G401.6 (cell line): ENCODE results near the gene ARHGAP33.

Source experiments
- FAIRE-seq: peaks from 2 replicates; lab custom pipeline; 2012; peaks lifted over from hg19 to GRCh38; lab: Jason Lieb, UNC

The ARHGAP33 gene

GRCh38 chr19:35775298-35776101 lies at the start of gene ARHGAP33:
ARHGAP33 (plus strand) TSS chr19:35775564; CDS start chr19:35775659, 95 bp downstream.
- peak; percentile 96 for FAIRE-seq

GRCh38 chr19:35727053-35727955 lies 48.1 kb upstream of the ARHGAP33 start:
- no peak for FAIRE-seq

DNA sequence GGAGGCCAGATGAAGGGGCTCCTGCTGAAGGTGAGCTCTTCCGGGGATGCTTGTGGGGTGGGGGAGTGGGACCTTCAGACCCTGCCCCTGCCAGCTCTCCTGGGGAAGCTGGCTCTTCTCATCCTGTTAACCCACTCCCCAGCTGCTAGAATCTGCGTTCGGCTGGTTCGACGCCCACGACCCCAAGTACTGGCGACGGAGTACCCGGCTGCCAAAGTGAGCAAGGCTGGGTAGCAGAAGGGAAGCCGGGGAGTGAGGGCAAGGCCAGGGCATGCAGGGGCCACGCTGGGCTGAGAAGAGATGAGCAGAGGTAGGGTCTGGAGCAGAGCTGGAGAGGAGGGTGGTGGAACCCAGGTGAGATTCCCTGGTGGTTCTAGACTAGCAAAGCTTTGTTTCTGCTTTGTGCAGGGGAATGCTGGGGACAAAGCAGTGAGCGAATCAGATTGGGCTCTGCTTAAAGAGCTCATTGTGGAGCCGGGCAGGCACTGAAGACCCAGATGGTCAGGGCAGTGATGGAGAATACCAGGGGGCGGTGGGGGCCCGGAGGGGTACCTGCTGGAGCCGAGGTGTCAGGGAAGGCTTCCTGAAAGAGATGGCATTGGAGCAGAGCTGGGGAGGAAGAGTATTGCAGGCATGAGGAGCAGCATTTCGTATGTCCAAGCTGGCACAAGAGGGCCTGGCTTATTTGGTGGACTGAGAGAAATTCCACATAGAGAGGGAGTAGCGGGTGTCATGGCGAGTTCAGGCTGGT lies 47.2 kb upstream of the ARHGAP33 start:
- FAIRE-seq = no peak

DNA sequence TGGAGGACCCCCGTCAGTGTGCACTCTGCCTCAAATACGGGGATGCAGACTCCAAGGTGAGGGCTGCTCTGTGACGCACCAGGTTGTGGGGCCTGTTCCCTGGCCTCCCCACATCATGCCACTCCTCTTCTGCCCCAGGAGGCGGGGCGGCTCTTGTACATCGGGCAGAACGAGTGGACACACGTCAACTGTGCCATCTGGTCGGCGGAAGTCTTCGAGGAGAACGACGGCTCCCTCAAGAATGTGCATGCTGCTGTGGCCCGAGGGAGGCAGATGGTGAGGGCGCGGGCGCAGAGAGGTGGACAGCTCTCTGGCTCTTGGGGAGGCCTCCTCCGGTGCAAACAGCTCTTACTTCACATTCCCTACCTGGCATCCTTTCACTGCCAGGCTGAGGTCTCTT lies 46.3 kb upstream of the ARHGAP33 start:
- FAIRE-seq = no peak

DNA sequence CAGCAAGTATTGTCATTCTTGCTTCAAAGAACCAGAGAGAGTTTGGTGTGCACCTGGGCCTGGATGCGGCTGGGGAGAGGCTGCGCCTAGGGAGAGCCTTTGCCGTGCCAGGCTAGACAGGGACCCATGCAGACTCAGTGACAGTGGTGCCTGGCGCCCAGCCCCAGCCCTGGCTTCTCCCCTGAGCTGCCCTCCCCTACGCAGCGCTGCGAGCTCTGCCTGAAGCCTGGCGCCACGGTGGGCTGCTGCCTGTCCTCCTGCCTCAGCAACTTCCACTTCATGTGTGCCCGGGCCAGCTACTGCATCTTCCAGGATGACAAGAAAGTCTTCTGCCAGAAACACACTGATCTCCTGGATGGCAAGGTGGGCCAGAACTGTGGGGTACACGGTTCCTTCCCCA lies 45.6 kb upstream of the ARHGAP33 start:
- no peak for FAIRE-seq

DNA sequence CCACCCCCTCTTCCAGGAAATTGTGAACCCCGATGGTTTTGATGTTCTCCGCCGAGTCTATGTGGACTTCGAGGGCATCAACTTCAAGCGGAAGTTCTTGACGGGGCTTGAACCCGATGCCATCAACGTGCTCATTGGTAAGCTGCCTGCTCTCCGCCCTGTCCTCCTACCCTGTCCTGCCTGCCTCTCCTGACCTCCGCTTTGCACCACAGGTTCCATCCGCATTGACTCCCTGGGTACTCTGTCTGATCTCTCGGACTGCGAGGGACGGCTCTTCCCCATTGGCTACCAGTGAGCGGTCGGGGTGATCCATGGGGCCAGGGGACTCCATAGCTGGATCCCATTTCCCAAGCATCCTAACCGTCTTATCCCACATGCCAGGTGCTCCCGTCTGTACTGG lies 45.0 kb upstream of the ARHGAP33 start:
- FAIRE-seq = no peak

DNA sequence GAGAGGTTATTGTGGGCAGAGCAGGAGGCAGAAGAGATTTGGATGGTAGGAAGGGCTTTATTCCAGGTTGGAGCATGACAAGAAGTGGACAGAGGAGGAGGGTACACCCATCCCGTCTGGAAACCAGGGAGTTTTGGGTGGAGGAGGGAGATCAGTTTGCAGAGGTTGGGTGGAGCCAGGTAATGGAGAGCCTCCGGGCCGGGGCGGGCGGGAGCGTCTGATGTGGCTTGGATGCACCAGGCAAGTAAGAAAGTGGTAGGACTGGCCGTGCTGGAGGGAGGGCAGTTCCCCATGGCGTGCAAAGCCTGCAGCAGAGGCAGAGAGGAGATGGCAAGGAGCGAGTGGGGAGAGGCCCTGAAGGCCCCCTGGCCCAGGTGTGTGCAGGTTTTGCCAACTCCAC lies 44.0 kb upstream of the ARHGAP33 start:
- FAIRE-seq = no peak

DNA sequence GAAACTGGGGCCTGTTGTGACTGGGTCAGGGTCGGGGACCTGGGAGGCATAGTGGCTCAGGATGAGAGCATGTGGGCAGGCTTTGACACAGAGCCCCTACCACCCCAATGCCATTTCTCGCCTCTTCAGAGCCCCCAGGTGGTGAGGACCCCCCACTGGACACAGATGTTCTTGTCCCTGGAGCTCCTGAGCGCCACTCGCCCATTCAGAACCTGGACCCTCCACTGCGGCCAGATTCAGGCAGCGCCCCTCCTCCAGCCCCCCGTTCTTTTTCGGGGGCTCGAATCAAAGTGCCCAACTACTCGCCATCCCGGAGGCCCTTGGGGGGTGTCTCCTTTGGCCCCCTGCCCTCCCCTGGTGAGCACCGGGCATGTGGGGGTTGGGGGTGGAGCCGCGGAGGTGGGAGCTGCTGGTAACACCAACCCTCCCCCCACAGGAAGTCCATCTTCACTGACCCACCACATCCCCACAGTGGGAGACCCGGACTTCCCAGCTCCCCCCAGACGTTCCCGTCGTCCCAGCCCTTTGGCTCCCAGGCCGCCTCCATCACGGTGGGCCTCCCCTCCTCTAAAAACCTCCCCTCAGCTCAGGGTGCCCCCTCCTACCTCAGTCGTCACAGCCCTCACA lies 43.5 kb upstream of the ARHGAP33 start:
- no peak for FAIRE-seq

GRCh38 chr19:35732540-35733179 lies 42.7 kb upstream of the ARHGAP33 start:
- FAIRE-seq = no peak

DNA sequence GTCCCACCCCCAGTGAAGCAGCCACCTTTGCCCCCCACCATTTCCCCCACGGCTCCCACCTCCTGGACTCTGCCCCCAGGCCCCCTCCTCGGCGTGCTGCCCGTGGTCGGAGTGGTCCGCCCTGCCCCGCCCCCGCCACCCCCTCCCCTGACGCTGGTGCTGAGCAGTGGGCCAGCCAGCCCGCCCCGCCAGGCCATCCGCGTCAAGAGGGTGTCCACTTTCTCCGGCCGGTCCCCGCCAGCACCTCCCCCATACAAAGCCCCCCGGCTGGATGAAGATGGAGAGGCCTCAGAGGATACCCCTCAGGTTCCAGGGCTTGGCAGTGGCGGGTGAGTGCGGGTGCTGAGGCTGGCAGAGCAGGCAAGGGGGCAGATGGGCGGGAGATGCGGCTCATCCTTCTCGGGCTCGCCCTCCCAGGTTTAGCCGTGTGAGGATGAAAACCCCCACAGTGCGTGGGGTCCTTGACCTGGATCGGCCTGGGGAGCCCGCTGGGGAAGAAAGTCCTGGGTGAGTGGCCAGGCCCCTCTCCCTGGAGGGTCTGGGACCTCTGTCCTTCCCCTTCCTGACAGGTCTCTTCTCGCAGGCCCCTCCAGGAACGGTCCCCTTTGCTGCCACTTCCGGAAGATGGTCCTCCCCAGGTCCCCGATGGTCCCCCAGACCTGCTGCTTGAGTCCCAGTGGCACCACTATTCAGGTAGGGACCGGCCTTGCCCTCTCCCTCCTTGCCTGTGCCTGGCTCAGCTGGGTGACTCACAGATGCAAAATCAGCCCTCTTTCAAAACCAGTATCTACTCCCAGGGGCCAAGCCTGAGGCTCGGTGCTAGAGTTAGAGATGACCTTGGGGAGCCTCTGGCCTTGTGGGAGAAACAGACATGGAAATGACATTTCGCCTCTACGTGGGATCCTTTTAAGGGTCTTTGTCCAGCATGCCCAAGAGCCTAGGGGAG lies 41.9 kb upstream of the ARHGAP33 start:
- FAIRE-seq = no peak

DNA sequence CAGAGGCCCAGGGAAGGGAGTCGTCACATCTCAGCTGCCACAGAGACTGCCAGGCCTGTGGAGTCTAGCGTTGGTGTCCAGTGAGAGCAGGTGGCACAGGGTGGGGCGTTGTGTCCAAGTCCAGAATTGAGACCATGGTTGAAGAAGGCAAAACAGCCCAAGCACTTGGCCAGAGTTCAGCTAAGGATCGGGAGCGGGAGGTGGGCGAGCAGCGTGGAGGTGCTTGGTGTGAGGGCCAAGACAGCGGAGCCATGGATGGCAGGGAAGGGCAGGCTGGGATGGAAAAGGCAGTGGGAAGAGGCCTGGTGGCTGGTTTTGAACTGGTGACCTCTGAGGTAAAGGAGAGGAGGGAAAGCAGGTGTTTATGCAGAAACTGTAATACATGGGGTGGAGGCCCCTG lies 41.1 kb upstream of the ARHGAP33 start:
- no peak for FAIRE-seq

DNA sequence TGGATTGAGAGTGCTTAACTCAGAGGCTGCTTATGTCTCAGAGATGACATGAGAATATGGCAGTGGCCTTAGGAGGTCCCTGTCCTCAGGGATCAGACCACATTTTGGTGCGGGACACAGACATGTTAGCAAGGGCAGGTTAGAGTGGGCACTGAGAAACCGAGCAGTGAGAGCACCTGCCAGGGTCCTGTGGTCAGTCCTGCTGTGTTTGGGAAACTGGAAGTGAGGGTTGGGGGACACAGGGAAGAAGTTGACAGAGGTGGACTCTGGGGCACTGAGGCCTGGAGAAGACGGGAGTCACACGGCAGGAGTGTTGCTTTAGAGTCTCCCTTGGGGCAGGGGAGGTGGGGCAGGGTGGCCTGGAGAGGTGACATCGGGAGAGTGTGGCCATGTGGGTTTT lies 40.5 kb upstream of the ARHGAP33 start:
- no peak for FAIRE-seq

- FAIRE-seq = no peak
Measured at GRCh38 chr19:35736913-35737886, 38.2 kb upstream of the ARHGAP33 start.

- FAIRE-seq = no peak
Measured at GRCh38 chr19:35738021-35738886, 37.1 kb upstream of the ARHGAP33 start.

GRCh38 chr19:35738887-35739229 lies 36.5 kb upstream of the ARHGAP33 start:
- no peak for FAIRE-seq

- FAIRE-seq = no peak
Measured at GRCh38 chr19:35739275-35740107, 35.9 kb upstream of the ARHGAP33 start.

GRCh38 chr19:35740108-35740422 lies 35.3 kb upstream of the ARHGAP33 start:
- FAIRE-seq = no peak
